Thoracic aorta (tissue), 2 donors: ENCODE measurements around the gene GALNT10. TPM values are rescaled to one million over a fixed set of nuclear protein-coding genes. Genes with fewer than 3 reads are reported as not detected.

Experiments used
- ATAC-seq: fragments of 150-250 bp; one replicate; pipeline ENCODE4 v1.8.0; 2017; ENCODE audit warnings: low read depth; ENCODE audit not compliant: insufficient number of reproducible peaks, low FRiP score
- DNase-seq: peaks from one replicate; pipeline ENCODE4 v3.0.0-alpha.2; 2020; ENCODE audit warnings: low spot score
- H3K27ac ChIP-seq, 2 donors: fragments of 200-600 bp; sonication (generic); 1 replicate in 1 of 2; 2 replicates in 1 of 2; pipeline ENCODE4 v1.5.1; 2016; ENCODE audit warnings: mild to moderate bottlenecking in 2 of 2, moderate library complexity in 2 of 2
- H3K27me3 ChIP-seq: fragments of 200-600 bp; sonication (generic); replicated peaks from 2 replicates; pipeline ENCODE4 v1.6.0; 2016; ENCODE audit warnings: mild to moderate bottlenecking; ENCODE audit not compliant: insufficient read depth
- H3K36me3 ChIP-seq: fragments of 200-600 bp; sonication (generic); one replicate; pipeline ENCODE4 v1.5.1; 2016
- H3K4me1 ChIP-seq, 2 donors: fragments of 200-600 bp; sonication (generic); 1 replicate in 1 of 2; 2 replicates in 1 of 2; pipeline versions ENCODE4 v1.5.1 to v1.6.0; 2016; ENCODE audit warnings: low read depth in 2 of 2, mild to moderate bottlenecking in 1 of 2; ENCODE audit not compliant: control insufficient read depth in 1 of 2
- H3K4me3 ChIP-seq: fragments of 200-600 bp; sonication (generic); 2 replicates; pipeline ENCODE4 v1.5.1; 2016; ENCODE audit warnings: mild to moderate bottlenecking
- H3K9me3 ChIP-seq: fragments of 200-600 bp; sonication (generic); 2 replicates; pipeline ENCODE4 v1.5.1; 2016
- total RNA-seq, 2 donors: library from RNA; depleted of rRNA; stranded (reverse); fragments of >200 nt; gene quantifications; one replicate each; pipeline versions ENCODE4 v1.1.0 to v1.2.3, GENCODE V29; 2016
- TF ChIP-seq, protein P1 (sequence below): fragments of 200-600 bp; sonication (generic); IDR thresholded peaks from one replicate; pipeline ENCODE4 v1.5.1; 2019; ENCODE audit warnings: antibody characterized with exemption

Gene GALNT10
- total RNA-seq, 2 donors from 2014 or later = 43.0 to 52.7 TPM

DNA sequence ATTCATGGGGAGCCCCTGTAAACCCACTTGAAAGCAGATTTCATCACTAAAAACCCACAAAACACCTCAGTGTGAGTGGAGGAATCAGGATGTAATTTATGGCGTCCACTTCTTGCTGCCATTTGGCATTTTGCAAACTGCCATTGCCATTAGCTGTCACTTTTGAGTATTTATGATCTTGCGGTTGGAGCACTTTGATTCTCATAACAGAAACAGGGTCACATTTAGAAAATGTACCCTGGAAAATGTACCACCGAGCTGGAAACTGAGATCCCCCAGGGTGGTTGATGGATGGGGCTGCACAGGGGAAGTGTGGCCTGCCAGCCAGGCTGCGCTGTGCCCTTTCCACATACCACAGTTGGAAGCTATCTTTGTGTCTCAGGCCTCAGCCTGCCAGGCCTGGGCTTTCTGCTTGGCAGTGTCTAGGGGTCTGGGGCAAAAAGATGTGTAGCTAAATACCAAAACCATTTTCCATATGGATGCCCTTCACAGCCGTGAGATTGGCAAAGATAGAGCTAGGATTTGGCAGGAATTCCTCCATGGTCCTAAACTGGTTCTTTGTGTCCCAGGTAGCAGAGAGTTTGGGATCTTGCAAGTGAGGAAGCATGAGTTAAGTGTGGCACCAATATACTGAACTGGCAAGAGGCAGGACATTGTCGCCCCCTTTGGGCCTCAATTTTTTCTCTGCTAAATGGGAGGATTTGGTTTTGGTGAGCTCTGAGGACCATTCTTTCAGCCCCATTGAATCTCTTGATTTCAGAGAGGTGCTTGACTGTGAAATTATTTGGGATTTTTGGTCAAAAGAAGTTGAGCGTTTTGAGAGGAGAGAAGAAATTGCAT lies 46.2 kb downstream of the GALNT10 start:
- no peaks in the 10 kb centered on the region for H3K27me3 ChIP-seq
- ATAC-seq = no peak
- no peaks in the 10 kb centered on the region for H3K4me1 ChIP-seq
- H3K4me3 ChIP-seq = no peak overlapping the region
- no peaks in the 10 kb centered on the region for H3K9me3 ChIP-seq
- H3K36me3 ChIP-seq = no peaks in the 10 kb centered on the region
- H3K27ac ChIP-seq = no peak overlapping the region
- no peak for DNase-seq
- TF ChIP-seq, protein P1, sequence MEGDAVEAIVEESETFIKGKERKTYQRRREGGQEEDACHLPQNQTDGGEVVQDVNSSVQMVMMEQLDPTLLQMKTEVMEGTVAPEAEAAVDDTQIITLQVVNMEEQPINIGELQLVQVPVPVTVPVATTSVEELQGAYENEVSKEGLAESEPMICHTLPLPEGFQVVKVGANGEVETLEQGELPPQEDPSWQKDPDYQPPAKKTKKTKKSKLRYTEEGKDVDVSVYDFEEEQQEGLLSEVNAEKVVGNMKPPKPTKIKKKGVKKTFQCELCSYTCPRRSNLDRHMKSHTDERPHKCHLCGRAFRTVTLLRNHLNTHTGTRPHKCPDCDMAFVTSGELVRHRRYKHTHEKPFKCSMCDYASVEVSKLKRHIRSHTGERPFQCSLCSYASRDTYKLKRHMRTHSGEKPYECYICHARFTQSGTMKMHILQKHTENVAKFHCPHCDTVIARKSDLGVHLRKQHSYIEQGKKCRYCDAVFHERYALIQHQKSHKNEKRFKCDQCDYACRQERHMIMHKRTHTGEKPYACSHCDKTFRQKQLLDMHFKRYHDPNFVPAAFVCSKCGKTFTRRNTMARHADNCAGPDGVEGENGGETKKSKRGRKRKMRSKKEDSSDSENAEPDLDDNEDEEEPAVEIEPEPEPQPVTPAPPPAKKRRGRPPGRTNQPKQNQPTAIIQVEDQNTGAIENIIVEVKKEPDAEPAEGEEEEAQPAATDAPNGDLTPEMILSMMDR = no peak

DNA sequence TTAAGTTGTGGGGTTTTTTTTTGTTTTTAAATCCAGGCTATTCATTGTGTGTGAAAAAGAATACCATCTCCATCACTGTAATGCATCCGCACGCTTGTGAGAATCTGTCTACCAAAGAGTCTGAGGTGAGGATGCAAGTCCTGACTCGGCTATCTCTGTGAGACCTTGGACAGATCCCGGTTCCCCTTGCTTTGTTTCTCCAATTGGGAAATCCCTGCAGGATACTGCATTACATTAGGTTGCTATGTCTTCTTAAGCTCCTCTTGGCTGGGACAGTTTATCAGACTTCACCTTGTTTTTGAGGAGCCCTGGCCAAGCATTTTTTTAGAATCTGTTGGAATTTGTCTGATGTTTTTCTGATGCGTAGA lies 46.8 kb downstream of the GALNT10 start:
- TF ChIP-seq, protein P1 = no peak

DNA sequence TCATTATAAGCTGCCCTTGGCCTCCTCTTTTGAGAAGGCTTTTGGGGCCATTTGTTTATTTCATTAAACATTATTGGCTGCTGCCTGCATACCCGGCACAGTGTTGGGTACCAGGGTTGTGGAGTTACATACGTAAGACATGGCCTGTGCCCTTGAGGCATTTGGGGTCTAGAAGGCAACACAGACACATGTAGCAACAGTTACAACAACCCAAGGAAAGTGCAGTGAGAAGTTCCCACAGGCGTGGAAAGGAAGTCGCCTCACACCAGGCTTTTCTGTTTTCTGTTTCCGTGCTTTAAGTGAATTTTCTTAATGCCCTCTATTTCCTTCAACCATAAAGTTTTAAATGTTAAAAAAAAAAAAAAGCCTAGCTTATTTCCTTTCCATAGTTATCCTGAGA lies 47.4 kb downstream of the GALNT10 start:
- Histone ChIP-seq H3K36me3 (no peaks in the 10 kb centered on the region), H3K9me3 (no peaks in the 10 kb centered on the region), H3K27me3 (no peaks in the 10 kb centered on the region), H3K4me1 (no peaks in the 10 kb centered on the region), H3K4me3 (no peak overlapping the region), H3K27ac (no peak overlapping the region)
- DNase-seq (no peak), ATAC-seq (no peak)
- TF ChIP-seq, protein P1 = no peak

More for the DNA sequence above, 46.8 kb downstream of the GALNT10 start:
- Histone ChIP-seq H3K27me3 (no peaks in the 10 kb centered on the region), H3K4me3 (no peak overlapping the region), H3K36me3 (no peaks in the 10 kb centered on the region), H3K4me1 (no peaks in the 10 kb centered on the region), H3K27ac (no peak overlapping the region), H3K9me3 (no peaks in the 10 kb centered on the region)
- DNase-seq = no peak
- no peak for ATAC-seq

- ATAC-seq (no peak), DNase-seq (no peak)
- TF ChIP-seq, protein P1 = no peak
- Histone ChIP-seq H3K9me3 (no peaks in the 10 kb centered on the region), H3K4me1 (no peaks in the 10 kb centered on the region), H3K36me3 (no peaks in the 10 kb centered on the region), H3K27ac (no peak overlapping the region), H3K27me3 (no peaks in the 10 kb centered on the region), H3K4me3 (no peak overlapping the region)
Observed at GRCh38 chr5:154238776-154239481, 48.4 kb downstream of the GALNT10 start.

DNA sequence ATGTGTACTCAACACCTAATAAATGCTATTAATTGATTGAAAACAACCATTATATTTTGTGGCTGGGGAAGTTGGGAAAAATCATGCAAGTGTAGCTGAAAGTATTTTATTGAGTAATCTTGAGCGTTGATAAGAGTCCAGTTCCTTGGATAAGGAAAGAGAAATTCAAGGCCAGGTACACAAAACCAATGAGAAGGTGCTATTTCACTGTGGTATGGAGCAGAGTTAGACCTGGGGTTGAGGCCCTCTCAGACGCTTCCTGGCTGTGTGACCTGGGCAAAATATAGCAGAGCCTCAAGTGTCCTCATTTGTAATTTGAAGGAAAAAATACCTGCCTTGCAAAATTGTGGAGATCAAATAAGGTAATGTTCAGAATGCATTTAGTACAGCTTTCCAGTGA lies 50.1 kb downstream of the GALNT10 start:
- no peaks in the 10 kb centered on the region for H3K36me3 ChIP-seq
- H3K4me1 ChIP-seq = no peaks in the 10 kb centered on the region
- H3K4me3 ChIP-seq = no peak overlapping the region
- no peak overlapping the region for H3K27ac ChIP-seq
- DNase-seq (no peak), ATAC-seq (no peak)
- no peaks in the 10 kb centered on the region for H3K27me3 ChIP-seq
- H3K9me3 ChIP-seq = no peaks in the 10 kb centered on the region
- TF ChIP-seq, protein P1 = no peak
